NCI-H146 treated with DMSO at 0.1 percent for 48 hours (cell line): ENCODE data around the gene DGKH.

ENCODE experiments used
- DNase-seq: peaks from one replicate; lab custom pipeline; 2025; ENCODE audit not compliant: unreplicated experiment; lab: John Stamatoyannopoulos, UW

DGKH gene

GRCh38 chr13:42048342-42048683 is at the start of gene DGKH:
DGKH (plus strand) TSS chr13:42048648; CDS start chr13:42048774, 126 bp downstream.
- no peak for DNase-seq

- DNase-seq = no peak
Observed at GRCh38 chr13:42000846-42001245, 47.6 kb upstream of the DGKH start.

GRCh38 chr13:42001580-42001979 is 46.9 kb upstream of the DGKH start:
- no peak for DNase-seq

- DNase-seq = no peak
Observed at GRCh38 chr13:42002066-42002465, 46.4 kb upstream of the DGKH start.

- no peak for DNase-seq
Observed at GRCh38 chr13:42007844-42008243, 40.6 kb upstream of the DGKH start.

- DNase-seq = no peak
Observed at GRCh38 chr13:42009057-42009456, 39.4 kb upstream of the DGKH start.

- peak; percentile 25 for DNase-seq
Observed at GRCh38 chr13:42011601-42012350, 36.7 kb upstream of the DGKH start.

GRCh38 chr13:42014119-42014518 is 34.3 kb upstream of the DGKH start:
- DNase-seq = no peak

GRCh38 chr13:42017264-42017663 is 31.2 kb upstream of the DGKH start:
- no peak for DNase-seq

- DNase-seq = no peak
Observed at GRCh38 chr13:42021851-42022250, 26.6 kb upstream of the DGKH start.

- no peak for DNase-seq
Observed at GRCh38 chr13:42022336-42022735, 26.1 kb upstream of the DGKH start.

GRCh38 chr13:42022796-42023493 is 25.5 kb upstream of the DGKH start:
- DNase-seq = no peak

GRCh38 chr13:42027286-42027685 is 21.2 kb upstream of the DGKH start:
- DNase-seq = no peak

GRCh38 chr13:42028113-42028799 is 20.2 kb upstream of the DGKH start:
- DNase-seq = no peak

- no peak for DNase-seq
Observed at GRCh38 chr13:42035905-42036521, 12.4 kb upstream of the DGKH start.

GRCh38 chr13:42036711-42037110 is 11.7 kb upstream of the DGKH start:
- no peak for DNase-seq

GRCh38 chr13:42038661-42039456 is 9.6 kb upstream of the DGKH start:
- no peak for DNase-seq

- no peak for DNase-seq
Observed at GRCh38 chr13:42039457-42039945, 8.9 kb upstream of the DGKH start.

GRCh38 chr13:42039946-42040729 is 8.3 kb upstream of the DGKH start:
- peak; percentile 61 for DNase-seq

GRCh38 chr13:42040730-42041010 is 7.8 kb upstream of the DGKH start:
- no peak for DNase-seq
